PC-3 (cell line): Measurements from ENCODE around the gene APOA1. TPM values are rescaled to one million over a fixed set of nuclear protein-coding genes. Genes with fewer than 3 reads are reported as not detected.

Source experiments
- ATAC-seq: fragments of 200-7000 bp; cut with Tn5 transposase; 2 replicates; pipeline ENCODE4 v1.9.1; 2020; ENCODE audit warnings: mild to moderate bottlenecking, moderate library complexity
- BruUV-seq: library from RNA; stranded (reverse); fragments of 400-500 nt; replicated peaks from 2 replicates; lab custom pipeline; 2021; lab: Mats Ljungman, UMichigan
- CTCF ChIA-PET: fragments of 300-600 bp; sonication (Branson Sonifier 250); formaldehyde crosslinking; loops from one replicate; lab custom pipeline; 2022; ENCODE audit warnings: antibody characterized with exemption; lab: Charles Lee
- POLR2A ChIA-PET: fragments of 300-600 bp; sonication (Branson Sonifier 250); formaldehyde crosslinking; loops from one replicate; lab custom pipeline; 2022; ENCODE audit warnings: antibody characterized with exemption; ENCODE audit not compliant: unreplicated experiment; lab: Charles Lee
- DNase-seq: peaks from one replicate; pipeline ENCODE4 v3.0.0-alpha.2; 2015
- H2AFZ ChIP-seq: fragments of 300-600 bp; sonication (generic); 2 replicates; pipeline ENCODE4 v1.6.0; 2016; ENCODE audit warnings: antibody characterized with exemption, low read length
- H3F3A ChIP-seq: fragments of 300-600 bp; sonication (generic); one replicate; pipeline ENCODE4 v1.6.0; 2017; ENCODE audit warnings: antibody characterized with exemption, low read length, control low read depth, mild to moderate bottlenecking; ENCODE audit not compliant: unreplicated experiment
- H3K27ac ChIP-seq: fragments of 300-600 bp; sonication (generic); 2 replicates; pipeline ENCODE4 v1.5.1; 2016; ENCODE audit warnings: mild to moderate bottlenecking, low read length
- H3K27me3 ChIP-seq: fragments of 300-600 bp; sonication (generic); 2 replicates; pipeline ENCODE4 v1.6.1; 2016; ENCODE audit warnings: low read length, mixed read lengths
- H3K36me3 ChIP-seq: fragments of 300-600 bp; sonication (generic); 2 replicates; pipeline ENCODE4 v1.6.1; 2016; ENCODE audit warnings: low read depth, mixed run types, low read length, mixed read lengths
- H3K4me1 ChIP-seq: fragments of 300-600 bp; sonication (generic); 2 replicates; pipeline ENCODE4 v1.5.1; 2016; ENCODE audit warnings: low read length; ENCODE audit not compliant: insufficient read depth
- H3K4me2 ChIP-seq: fragments of 300-600 bp; sonication (generic); 2 replicates; pipeline ENCODE4 v1.6.0; 2016; ENCODE audit warnings: low read length
- H3K4me3 ChIP-seq: fragments of 300-600 bp; sonication (generic); 2 replicates; pipeline ENCODE4 v1.5.1; 2016; ENCODE audit warnings: mild to moderate bottlenecking, low read length, mixed read lengths
- H3K79me2 ChIP-seq: fragments of 300-600 bp; sonication (generic); 2 replicates; pipeline ENCODE4 v1.6.1; 2017; ENCODE audit warnings: low read length, mixed read lengths
- H3K9ac ChIP-seq: fragments of 300-600 bp; sonication (generic); 2 replicates; pipeline ENCODE4 v1.6.0; 2016; ENCODE audit warnings: mild to moderate bottlenecking, low read length
- H3K9me2 ChIP-seq: fragments of 300-600 bp; sonication (generic); replicated peaks from 2 replicates; pipeline ENCODE4 v1.6.1; 2016; ENCODE audit warnings: mixed run types, low read length, mixed read lengths
- H3K9me3 ChIP-seq: fragments of 300-600 bp; sonication (generic); 2 replicates; pipeline ENCODE4 v1.6.1; 2016; ENCODE audit warnings: low read length, mixed read lengths
- H4K20me1 ChIP-seq: fragments of 300-600 bp; sonication (generic); 2 replicates; pipeline ENCODE4 v1.6.1; 2016; ENCODE audit warnings: low read length, mixed read lengths
- EZH2 ChIP-seq: fragments of 300-600 bp; sonication (generic); IDR thresholded peaks from one replicate; pipeline ENCODE4 v1.6.1; 2017; ENCODE audit warnings: antibody characterized with exemption, mild to moderate bottlenecking, low read length; ENCODE audit not compliant: unreplicated experiment
- EZH2phosphoT487 ChIP-seq: fragments of 300-600 bp; sonication (generic); IDR thresholded peaks from 2 replicates; pipeline ENCODE4 v1.6.1; 2018; ENCODE audit warnings: mild to moderate bottlenecking, antibody characterized with exemption, low read length, borderline replicate concordance
- intact Hi-C: fragments of 100-400 bp; cut with micrococcal nuclease; formaldehyde crosslinking; loops from 2 replicates; pipeline ENCODE4 v1.9.0; 2023
- total RNA-seq: library from RNA; depleted of rRNA; stranded (reverse); fragments of >200 nt; gene quantifications from 2 replicates; pipeline ENCODE4 v1.2.3, GENCODE V29; 2014
- TF ChIP-seq, protein P1 (sequence below): fragments of 300-600 bp; sonication (generic); conservative IDR thresholded peaks from 2 replicates; pipeline ENCODE4 v1.5.1; 2017; ENCODE audit warnings: antibody characterized with exemption, low read depth, mild to moderate bottlenecking, low read length

The APOA1 gene
- total RNA-seq, 1 experiment from 2014 or later = 0.33 TPM

DNA sequence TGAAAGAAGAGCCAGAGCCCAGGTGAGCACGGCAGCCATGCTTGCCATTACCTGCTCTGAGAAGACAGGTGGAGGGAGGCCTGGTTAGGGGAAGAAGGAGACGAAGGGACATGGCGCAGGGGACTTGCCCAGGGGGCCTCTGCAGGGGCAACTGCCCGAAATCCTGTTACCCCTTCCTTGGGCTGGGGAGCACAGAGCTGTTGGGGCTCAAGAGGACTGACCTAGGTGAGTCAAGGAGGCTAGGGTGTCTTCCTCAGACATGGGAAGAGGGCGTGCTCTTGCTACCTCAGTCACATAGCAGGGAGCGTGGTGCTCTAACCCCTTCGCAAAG is 45.6 kb downstream of the APOA1 start, which contains the start of gene APOA5:
TSS of gene APOA5 (minus strand) at position 67 of the 331 bp plus-strand sequence. CDS start at position 48, 19 bp downstream.
- no peak within 1 kb of the TSS for H3K27ac ChIP-seq
- H3K4me1 ChIP-seq = peaks cover 29% of the 10 kb centered on the region
- intact Hi-C loops = loop anchor here (5.0 kb wide), 2 partner anchors 61 to 316 kb away; no protein-coding TSS in a partner anchor
- H3K9me3 ChIP-seq = no peaks in the 10 kb centered on the region
- TF ChIP-seq EZH2phosphoT487 (no peak), EZH2 (no peak)
- TF ChIP-seq, protein P1, sequence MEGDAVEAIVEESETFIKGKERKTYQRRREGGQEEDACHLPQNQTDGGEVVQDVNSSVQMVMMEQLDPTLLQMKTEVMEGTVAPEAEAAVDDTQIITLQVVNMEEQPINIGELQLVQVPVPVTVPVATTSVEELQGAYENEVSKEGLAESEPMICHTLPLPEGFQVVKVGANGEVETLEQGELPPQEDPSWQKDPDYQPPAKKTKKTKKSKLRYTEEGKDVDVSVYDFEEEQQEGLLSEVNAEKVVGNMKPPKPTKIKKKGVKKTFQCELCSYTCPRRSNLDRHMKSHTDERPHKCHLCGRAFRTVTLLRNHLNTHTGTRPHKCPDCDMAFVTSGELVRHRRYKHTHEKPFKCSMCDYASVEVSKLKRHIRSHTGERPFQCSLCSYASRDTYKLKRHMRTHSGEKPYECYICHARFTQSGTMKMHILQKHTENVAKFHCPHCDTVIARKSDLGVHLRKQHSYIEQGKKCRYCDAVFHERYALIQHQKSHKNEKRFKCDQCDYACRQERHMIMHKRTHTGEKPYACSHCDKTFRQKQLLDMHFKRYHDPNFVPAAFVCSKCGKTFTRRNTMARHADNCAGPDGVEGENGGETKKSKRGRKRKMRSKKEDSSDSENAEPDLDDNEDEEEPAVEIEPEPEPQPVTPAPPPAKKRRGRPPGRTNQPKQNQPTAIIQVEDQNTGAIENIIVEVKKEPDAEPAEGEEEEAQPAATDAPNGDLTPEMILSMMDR = no peak
- peak within 1 kb of the TSS; percentile 27 for H3K4me2 ChIP-seq
- CTCF ChIA-PET = interaction anchor here (0.5 to 0.7 kb wide), 3 partner anchors 44 to 318 kb away, joined by 3 to 12 read pairs (median 3); no protein-coding TSS in a partner anchor
- no peak for DNase-seq
- BruUV-seq = no TSS peak
- H3K9me2 ChIP-seq = no peaks in the 10 kb centered on the region
- H3K4me3 ChIP-seq = no peak within 1 kb of the TSS
- H3K9ac ChIP-seq = no peak within 1 kb of the TSS
- ATAC-seq = no peak
- no peak within 1 kb of the TSS for H2AFZ ChIP-seq
- POLR2A ChIA-PET = no interaction called here
- H3K27me3 ChIP-seq = no peaks in the 10 kb centered on the region
- no peaks in the 10 kb centered on the region for H4K20me1 ChIP-seq
- H3K79me2 ChIP-seq = peaks cover 10% of the 10 kb centered on the region
- no peaks in the 10 kb centered on the region for H3K36me3 ChIP-seq
- no peaks in the 10 kb centered on the region for H3F3A ChIP-seq

DNA sequence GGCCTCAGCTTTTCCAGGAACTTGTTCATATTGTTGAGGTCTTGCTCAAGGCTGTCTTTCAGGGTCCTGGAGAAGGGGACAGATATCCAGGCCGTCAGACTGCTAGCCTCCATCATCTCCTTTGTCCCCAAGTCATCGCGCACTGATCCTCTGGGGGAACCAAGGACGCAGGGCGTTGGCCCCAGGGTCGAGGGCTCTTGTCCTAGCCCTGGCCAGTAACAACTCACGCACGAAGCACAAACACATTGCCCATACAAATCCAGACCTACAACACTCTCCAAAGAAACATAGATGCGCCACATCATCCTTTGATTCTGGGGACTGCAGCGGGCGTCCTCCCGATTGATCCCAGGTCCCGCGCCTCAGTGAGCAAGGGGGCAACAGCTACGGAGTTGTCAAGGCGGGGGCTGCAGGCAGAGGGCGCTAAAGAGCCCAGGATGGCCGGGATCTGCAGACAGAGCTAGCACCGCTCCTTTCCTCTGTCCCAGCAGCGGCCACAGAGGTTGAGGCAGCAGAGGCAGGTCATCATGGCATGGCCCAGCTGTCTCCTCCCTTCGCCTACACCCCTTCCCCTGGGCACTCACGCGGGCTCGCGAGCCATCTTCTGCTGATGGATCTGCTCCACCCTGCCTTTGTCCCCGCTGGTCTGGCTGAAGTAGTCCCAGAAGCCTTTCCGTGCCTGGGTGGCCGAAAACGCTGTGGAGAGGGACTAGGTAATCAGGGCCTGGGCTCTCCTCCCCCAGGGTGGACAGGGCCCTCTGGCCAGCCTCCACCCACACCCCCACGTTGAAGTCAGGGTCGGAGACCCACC is 46.2 kb downstream of the APOA1 start:
- DNase-seq = peak; percentile 48
- no peaks in the 10 kb centered on the region for H3K9me3 ChIP-seq
- H2AFZ ChIP-seq = no peak overlapping the region
- H3K9me2 ChIP-seq = no peaks in the 10 kb centered on the region
- TF ChIP-seq, protein P1 = peak; percentile 82
- TF ChIP-seq EZH2phosphoT487 (no peak), EZH2 (no peak)
- ChIA-PET CTCF (interaction anchor here (0.5 to 0.7 kb wide), 3 partner anchors 45 to 318 kb away, joined by 3 to 12 read pairs (median 3); no protein-coding TSS in a partner anchor), POLR2A (no interaction called here)
- no peaks in the 10 kb centered on the region for H3K27me3 ChIP-seq
- no peaks in the 10 kb centered on the region for H3F3A ChIP-seq
- no peak for ATAC-seq
- no TSS peak for BruUV-seq
- H3K4me1 ChIP-seq = peaks cover 35% of the 10 kb centered on the region
- H3K9ac ChIP-seq = no peak overlapping the region
- peaks cover 16% of the 10 kb centered on the region for H3K79me2 ChIP-seq
- intact Hi-C loops = loop anchor here (5.0 kb wide), 2 partner anchors 61 to 316 kb away; no protein-coding TSS in a partner anchor
- H4K20me1 ChIP-seq = no peaks in the 10 kb centered on the region; the same call in 1 of the 2 replicates
- H3K27ac ChIP-seq = no peak overlapping the region
- H3K4me2 ChIP-seq = no peak overlapping the region
- H3K36me3 ChIP-seq = peaks cover 5% of the 10 kb centered on the region; the same call in 1 of the 2 replicates
- H3K4me3 ChIP-seq = no peak overlapping the region
